ENCODE results near the gene GRIPAP1.

DNA sequence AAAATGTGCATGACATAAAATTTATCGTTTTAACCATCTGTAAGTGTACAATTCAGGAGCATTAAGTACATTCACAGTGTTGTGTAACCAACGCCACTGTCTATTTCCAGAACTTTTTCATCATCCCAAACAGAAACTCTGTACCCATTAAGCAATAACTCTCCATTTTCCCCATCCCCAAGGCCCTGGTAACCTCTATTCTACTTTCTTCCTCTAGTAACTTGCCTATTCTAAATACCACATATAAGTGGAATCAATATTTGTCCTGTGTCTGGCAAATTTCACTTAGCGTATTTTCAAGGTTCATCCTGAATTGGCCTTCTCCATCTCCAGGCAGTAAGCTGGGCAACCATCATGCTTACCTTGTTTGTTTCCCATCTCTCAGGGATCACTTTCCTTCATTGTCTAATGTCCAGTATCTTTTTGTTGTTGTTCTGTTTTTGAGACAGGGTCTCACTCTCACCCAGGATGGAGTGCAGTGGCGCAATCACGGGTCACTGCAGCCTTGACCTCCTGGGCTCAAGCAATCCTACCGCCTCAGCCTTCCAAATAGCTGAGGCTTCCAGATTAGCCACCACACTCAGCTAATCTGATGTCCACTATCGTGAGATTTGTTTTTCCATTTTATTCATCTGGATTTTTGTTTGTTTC lies 17.7 kb upstream of the GRIPAP1 start:
- TF ChIP-seq, protein P1, sequence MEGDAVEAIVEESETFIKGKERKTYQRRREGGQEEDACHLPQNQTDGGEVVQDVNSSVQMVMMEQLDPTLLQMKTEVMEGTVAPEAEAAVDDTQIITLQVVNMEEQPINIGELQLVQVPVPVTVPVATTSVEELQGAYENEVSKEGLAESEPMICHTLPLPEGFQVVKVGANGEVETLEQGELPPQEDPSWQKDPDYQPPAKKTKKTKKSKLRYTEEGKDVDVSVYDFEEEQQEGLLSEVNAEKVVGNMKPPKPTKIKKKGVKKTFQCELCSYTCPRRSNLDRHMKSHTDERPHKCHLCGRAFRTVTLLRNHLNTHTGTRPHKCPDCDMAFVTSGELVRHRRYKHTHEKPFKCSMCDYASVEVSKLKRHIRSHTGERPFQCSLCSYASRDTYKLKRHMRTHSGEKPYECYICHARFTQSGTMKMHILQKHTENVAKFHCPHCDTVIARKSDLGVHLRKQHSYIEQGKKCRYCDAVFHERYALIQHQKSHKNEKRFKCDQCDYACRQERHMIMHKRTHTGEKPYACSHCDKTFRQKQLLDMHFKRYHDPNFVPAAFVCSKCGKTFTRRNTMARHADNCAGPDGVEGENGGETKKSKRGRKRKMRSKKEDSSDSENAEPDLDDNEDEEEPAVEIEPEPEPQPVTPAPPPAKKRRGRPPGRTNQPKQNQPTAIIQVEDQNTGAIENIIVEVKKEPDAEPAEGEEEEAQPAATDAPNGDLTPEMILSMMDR (IDR thresholded peaks at IDR 0.05), result no peak
- TF ChIP-seq POLR2A (IDR thresholded peaks at IDR 0.05), result no peak
